RWPE2 (cell line): ENCODE measurements around the gene SLC16A2.

ENCODE experiments used
- ATAC-seq: fragments of 200-7000 bp; cut with Tn5 transposase; 3 replicates; pipeline ENCODE4 v1.9.1; 2021; ENCODE audit warnings: low read depth
- DNase-seq: peaks from one replicate; pipeline ENCODE4 v3.0.0-alpha.2; 2020; ENCODE audit warnings: low spot score
- H3K27ac ChIP-seq: fragments of 450-650 bp; 2 replicates; pipeline ENCODE4 v1.5.1; 2017; ENCODE audit warnings: mild to moderate bottlenecking; ENCODE audit not compliant: poor library complexity, severe bottlenecking
- H3K27me3 ChIP-seq: fragments of 250-450 bp; sonication (Bioruptor Pico); 2 replicates; pipeline ENCODE4 v1.5.1; 2021; ENCODE audit warnings: mild to moderate bottlenecking, moderate library complexity; ENCODE audit not compliant: insufficient read depth, poor library complexity, severe bottlenecking
- H3K36me3 ChIP-seq: fragments of 250-450 bp; sonication (Bioruptor Pico); 2 replicates; pipeline ENCODE4 v1.5.1; 2020; ENCODE audit warnings: low read depth, mild to moderate bottlenecking, moderate library complexity
- H3K4me1 ChIP-seq: fragments of 250-450 bp; sonication (Bioruptor Pico); 2 replicates; pipeline ENCODE4 v1.5.1; 2021; ENCODE audit warnings: mild to moderate bottlenecking, moderate library complexity; ENCODE audit not compliant: insufficient read depth, poor library complexity, severe bottlenecking
- H3K4me3 ChIP-seq: fragments of 250-450 bp; sonication (Bioruptor Pico); 2 replicates; pipeline ENCODE4 v1.5.1; 2021; ENCODE audit warnings: mild to moderate bottlenecking, moderate library complexity; ENCODE audit not compliant: severe bottlenecking
- H3K9me3 ChIP-seq: fragments of 250-450 bp; sonication (Bioruptor Pico); 2 replicates; pipeline ENCODE4 v1.5.1; 2021; ENCODE audit warnings: mild to moderate bottlenecking, moderate library complexity; ENCODE audit not compliant: severe bottlenecking
- TF ChIP-seq, protein P1 (sequence below): fragments of 450-650 bp; IDR thresholded peaks from one replicate; pipeline ENCODE4 v1.5.1; 2017; ENCODE audit warnings: mild to moderate bottlenecking, moderate library complexity; ENCODE audit not compliant: poor library complexity, severe bottlenecking

The SLC16A2 gene

DNA sequence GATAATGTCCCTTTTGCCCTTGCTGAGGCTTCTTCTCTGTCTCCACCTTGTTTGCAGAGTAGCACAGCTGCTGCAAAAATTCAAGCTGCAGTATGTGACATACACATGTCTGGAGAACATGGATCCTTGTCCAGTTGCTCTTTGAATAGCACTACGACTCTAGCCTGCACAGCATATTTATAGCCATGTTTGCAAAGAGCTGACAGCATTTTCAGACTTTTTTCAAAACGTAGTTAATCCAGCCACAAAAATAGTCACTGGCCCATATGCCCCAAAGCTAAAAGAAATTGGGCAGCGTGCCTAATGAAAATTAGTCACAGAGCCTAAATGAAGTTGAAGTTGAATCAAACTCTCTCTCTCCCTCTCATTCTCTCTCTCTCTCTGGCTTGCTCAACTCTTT, 17.5 kb downstream of the SLC16A2 start:
- TF ChIP-seq, protein P1, sequence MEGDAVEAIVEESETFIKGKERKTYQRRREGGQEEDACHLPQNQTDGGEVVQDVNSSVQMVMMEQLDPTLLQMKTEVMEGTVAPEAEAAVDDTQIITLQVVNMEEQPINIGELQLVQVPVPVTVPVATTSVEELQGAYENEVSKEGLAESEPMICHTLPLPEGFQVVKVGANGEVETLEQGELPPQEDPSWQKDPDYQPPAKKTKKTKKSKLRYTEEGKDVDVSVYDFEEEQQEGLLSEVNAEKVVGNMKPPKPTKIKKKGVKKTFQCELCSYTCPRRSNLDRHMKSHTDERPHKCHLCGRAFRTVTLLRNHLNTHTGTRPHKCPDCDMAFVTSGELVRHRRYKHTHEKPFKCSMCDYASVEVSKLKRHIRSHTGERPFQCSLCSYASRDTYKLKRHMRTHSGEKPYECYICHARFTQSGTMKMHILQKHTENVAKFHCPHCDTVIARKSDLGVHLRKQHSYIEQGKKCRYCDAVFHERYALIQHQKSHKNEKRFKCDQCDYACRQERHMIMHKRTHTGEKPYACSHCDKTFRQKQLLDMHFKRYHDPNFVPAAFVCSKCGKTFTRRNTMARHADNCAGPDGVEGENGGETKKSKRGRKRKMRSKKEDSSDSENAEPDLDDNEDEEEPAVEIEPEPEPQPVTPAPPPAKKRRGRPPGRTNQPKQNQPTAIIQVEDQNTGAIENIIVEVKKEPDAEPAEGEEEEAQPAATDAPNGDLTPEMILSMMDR = no peak
- no peak overlapping the region for H3K4me3 ChIP-seq
- DNase-seq = no peak
- no peak for ATAC-seq
- H3K9me3 ChIP-seq = no peaks in the 10 kb centered on the region
- H3K4me1 ChIP-seq = no peaks in the 10 kb centered on the region
- no peak overlapping the region for H3K27ac ChIP-seq
- no peaks in the 10 kb centered on the region for H3K36me3 ChIP-seq
- no peaks in the 10 kb centered on the region for H3K27me3 ChIP-seq

DNA sequence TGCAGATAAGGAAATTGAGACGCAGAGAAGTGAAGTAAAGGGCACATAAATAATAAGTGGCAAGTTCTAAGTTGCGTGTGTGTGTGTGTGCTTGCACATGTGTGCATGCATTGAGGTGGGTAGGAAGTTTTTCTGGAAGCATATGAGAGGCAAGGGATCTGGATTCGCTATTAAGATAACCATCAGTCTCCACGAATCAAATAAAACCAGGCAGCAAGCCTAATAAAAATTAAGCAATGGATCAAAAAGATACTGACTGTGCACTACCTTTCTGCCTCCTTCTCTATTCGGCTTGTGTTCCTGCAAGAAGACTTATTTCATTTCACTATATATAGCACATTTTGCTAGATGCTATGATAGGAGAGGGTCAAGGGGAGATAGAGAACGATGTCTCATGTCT, 23.8 kb downstream of the SLC16A2 start:
- Histone ChIP-seq H3K4me3 (no peak overlapping the region), H3K27ac (no peak overlapping the region), H3K36me3 (no peaks in the 10 kb centered on the region), H3K9me3 (no peaks in the 10 kb centered on the region), H3K4me1 (peaks cover 13% of the 10 kb centered on the region), H3K27me3 (no peaks in the 10 kb centered on the region)
- ATAC-seq (no peak), DNase-seq (no peak)
- TF ChIP-seq, protein P1 = no peak

DNA sequence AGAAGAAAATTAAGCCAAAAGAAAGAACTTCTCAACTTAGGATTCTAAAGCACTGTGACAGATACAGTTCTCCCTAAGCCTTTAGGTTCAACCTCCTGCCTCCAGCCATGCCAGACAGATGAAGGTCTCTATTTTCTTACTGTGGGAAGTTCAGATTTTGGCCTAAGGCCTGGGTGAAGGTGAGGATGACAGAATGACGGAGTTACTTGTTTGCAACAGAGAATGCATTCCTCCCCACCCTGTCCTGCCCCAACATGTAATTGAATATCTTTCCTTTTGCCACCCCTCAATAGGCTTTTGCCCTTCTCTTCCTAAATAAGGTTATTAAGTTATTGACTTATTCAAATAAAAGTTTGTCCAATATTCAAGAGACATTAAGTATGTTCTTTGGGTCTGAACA, 25.6 kb downstream of the SLC16A2 start:
- peaks cover 28% of the 10 kb centered on the region for H3K4me1 ChIP-seq
- H3K27me3 ChIP-seq = no peaks in the 10 kb centered on the region
- H3K4me3 ChIP-seq = no peak overlapping the region
- H3K9me3 ChIP-seq = no peaks in the 10 kb centered on the region
- peak; percentile 25 for ATAC-seq
- no peaks in the 10 kb centered on the region for H3K36me3 ChIP-seq
- H3K27ac ChIP-seq = peak overlapping the region; percentile 46
- TF ChIP-seq, protein P1 = no peak
- no peak for DNase-seq

DNA sequence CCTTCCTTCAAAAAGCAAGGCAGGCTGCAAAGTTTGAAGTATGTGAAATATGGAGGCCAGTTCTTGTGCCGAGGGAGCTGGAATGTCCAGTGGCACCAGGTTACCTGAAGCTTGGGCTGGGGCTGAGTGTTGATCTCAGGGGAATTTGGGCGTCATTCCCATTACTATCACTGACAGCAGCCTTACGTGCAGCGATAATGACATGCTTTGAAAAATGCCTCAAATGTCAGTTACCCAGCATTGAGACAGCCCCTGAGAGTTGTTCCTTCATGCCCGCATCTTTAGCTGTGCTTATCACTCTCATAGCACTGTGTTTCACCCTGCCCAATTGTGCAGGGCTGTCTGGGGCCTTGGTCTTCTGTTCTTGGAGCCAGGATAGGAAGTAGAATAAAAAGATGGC, 27.4 kb downstream of the SLC16A2 start:
- TF ChIP-seq, protein P1 = no peak

DNA sequence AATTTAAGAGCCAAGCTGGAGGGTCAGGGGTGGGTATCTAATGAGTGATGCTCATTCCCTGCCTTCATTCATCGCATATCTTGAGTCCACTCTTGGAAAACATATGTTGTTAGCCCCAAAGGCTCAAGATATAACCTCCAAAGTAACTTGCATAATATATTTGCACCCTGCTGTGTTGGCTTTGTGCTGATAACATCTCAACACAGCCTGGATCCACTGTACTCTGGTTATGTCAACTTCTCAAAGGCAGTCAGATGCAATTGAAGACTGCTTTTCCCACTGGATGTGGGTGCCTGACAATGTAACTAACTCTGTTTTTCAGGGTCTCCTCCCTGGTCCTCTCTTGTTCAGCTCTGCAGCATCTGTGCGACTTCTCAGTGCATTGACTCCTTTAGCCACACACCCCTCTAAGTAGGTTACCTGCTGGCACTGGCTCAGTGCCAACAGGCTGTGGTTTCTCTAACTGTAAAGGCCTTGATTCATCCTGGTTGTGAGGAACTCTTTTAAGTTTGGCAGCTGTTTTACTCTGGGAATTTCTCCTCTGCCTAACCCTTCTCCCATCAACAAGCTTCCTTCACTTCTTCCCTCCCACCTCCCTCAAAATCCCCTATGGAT, 28.1 kb downstream of the SLC16A2 start:
- Histone ChIP-seq H3K27me3 (no peaks in the 10 kb centered on the region), H3K4me3 (no peak overlapping the region), H3K36me3 (no peaks in the 10 kb centered on the region), H3K4me1 (peaks cover 35% of the 10 kb centered on the region), H3K27ac (peak overlapping the region; percentile 97), H3K9me3 (no peaks in the 10 kb centered on the region)
- peak; percentile 51 for ATAC-seq
- DNase-seq = peak; percentile 62
- TF ChIP-seq, protein P1 = no peak

More for the DNA sequence above, 27.4 kb downstream of the SLC16A2 start:
- H3K27ac ChIP-seq = peak overlapping the region; percentile 97
- H3K36me3 ChIP-seq = no peaks in the 10 kb centered on the region
- H3K4me1 ChIP-seq = peaks cover 35% of the 10 kb centered on the region
- no peak for DNase-seq
- H3K27me3 ChIP-seq = no peaks in the 10 kb centered on the region
- no peak overlapping the region for H3K4me3 ChIP-seq
- ATAC-seq = no peak
- H3K9me3 ChIP-seq = no peaks in the 10 kb centered on the region
